ENCODE measurements around the gene TRIP12. TPM values are rescaled to one million over a fixed set of nuclear protein-coding genes. Genes with fewer than 3 reads are reported as not detected.
"Not testable (repeated sequence)": the region's sequence is repeated elsewhere in the genome, so short reads cannot be mapped to it uniquely, and the experiment has no call there.

The TRIP12 gene
- total and polyA plus RNA-seq, 2 experiments from 2014 or later, result 21.5 to 133 TPM

- Histone ChIP-seq H3F3A (replicated peaks; ENCODE audit: low read depth) (no peaks in the 10 kb centered on the region), H3K36me3 (ENCODE audit: insufficient read depth) (no peaks in the 10 kb centered on the region), H3K27me3 (ENCODE audit: insufficient read depth) (no peaks in the 10 kb centered on the region), H3K4me3 (no peak overlapping the region), H3K4me1 (ENCODE audit: insufficient read depth) (peaks cover 5% of the 10 kb centered on the region; the same call in 1 of the 2 replicates), H3K9me2 (ENCODE audit: insufficient read depth) (no peaks in the 10 kb centered on the region), H4K20me1 (replicated peaks; ENCODE audit: insufficient read depth) (peaks cover 6% of the 10 kb centered on the region), H2AFZ (no peak overlapping the region), H3K79me2 (replicated peaks; ENCODE audit: insufficient read depth) (peaks cover 72% of the 10 kb centered on the region), H3K27ac (ENCODE audit: low read depth) (no peak overlapping the region), H3K4me2 (no peak overlapping the region)
- no peak for DNase-seq (ENCODE audit: low spot score)
- no peak for ATAC-seq
- Mint-ChIP-seq H3K36me3 (ENCODE audit: low read depth) (peaks cover 28% of the 10 kb centered on the region), H3K9me3 (peaks cover 5% of the 10 kb centered on the region; the same call in 1 of the 3 replicates), H3K4me3 (no peak overlapping the region), H3K4me1 (peaks cover 20% of the 10 kb centered on the region), H3K27me3 (ENCODE audit: insufficient read depth, low read depth, poor library complexity) (peaks cover 4% of the 10 kb centered on the region), H3K27ac (peak overlapping the region; percentile 8; the same call in 1 of the 2 replicates)
- TF ChIP-seq REST (IDR thresholded peaks at IDR 0.05; ENCODE audit: unreplicated experiment) (no peak), EZH2phosphoT487 (IDR thresholded peaks at IDR 0.05; ENCODE audit: unreplicated experiment) (no peak), POLR2AphosphoS5 (IDR thresholded peaks at IDR 0.05; ENCODE audit: low read depth) (no peak), CTCF (conservative IDR thresholded peaks at IDR 0.05; ENCODE audit: low read depth in 2 of 2) (no peak), ZNF462 (CRISPR knock-in tag; IDR thresholded peaks at IDR 0.05) (no peak)
Observed at GRCh38 chr2:229851870-229852269, 69.9 kb downstream of the TRIP12 start.

GRCh38 chr2:229850355-229851275 lies 71.2 kb downstream of the TRIP12 start:
- H3K79me2 ChIP-seq (replicated peaks; ENCODE audit: insufficient read depth), result peaks cover 72% of the 10 kb centered on the region
- Mint-ChIP-seq H3K36me3 (ENCODE audit: low read depth) (peaks cover 23% of the 10 kb centered on the region), H3K4me1 (peaks cover 20% of the 10 kb centered on the region)
- not testable (repeated sequence) for H3K4me3 ChIP-seq; H3K9me2 ChIP-seq (ENCODE audit: insufficient read depth); H3K27me3 ChIP-seq (ENCODE audit: insufficient read depth); H2AFZ ChIP-seq; H3K4me1 ChIP-seq (ENCODE audit: insufficient read depth); H3K4me2 ChIP-seq; DNase-seq (ENCODE audit: low spot score); H3K36me3 ChIP-seq (ENCODE audit: insufficient read depth); H3K27ac Mint-ChIP-seq; H3K27me3 Mint-ChIP-seq (ENCODE audit: insufficient read depth, low read depth, poor library complexity); H3K9me3 Mint-ChIP-seq; H3K27ac ChIP-seq (ENCODE audit: low read depth); ATAC-seq; H4K20me1 ChIP-seq (replicated peaks; ENCODE audit: insufficient read depth); H3F3A ChIP-seq (replicated peaks; ENCODE audit: low read depth); H3K4me3 Mint-ChIP-seq

Data from GM23338 (cell line).